GM12864 (cell line): ENCODE data around the gene ATP8A2.

Experiments used
- DNase-seq: peaks from one replicate; pipeline ENCODE4 v3.0.0-alpha.2; 2011; ENCODE audit warnings: low read depth
- H3K4me3 ChIP-seq: 2 replicates; pipeline ENCODE4 v1.5.1; 2011; ENCODE audit warnings: mild to moderate bottlenecking, low read depth, low read length, control low read depth
- TF ChIP-seq, protein P1 (sequence below): IDR thresholded peaks from 2 replicates; pipeline ENCODE4 v1.5.1; 2011; ENCODE audit warnings: low read depth, mild to moderate bottlenecking, moderate library complexity, low read length, control low read depth, inconsistent platforms; ENCODE audit errors: missing control alignments

ATP8A2 gene

DNA sequence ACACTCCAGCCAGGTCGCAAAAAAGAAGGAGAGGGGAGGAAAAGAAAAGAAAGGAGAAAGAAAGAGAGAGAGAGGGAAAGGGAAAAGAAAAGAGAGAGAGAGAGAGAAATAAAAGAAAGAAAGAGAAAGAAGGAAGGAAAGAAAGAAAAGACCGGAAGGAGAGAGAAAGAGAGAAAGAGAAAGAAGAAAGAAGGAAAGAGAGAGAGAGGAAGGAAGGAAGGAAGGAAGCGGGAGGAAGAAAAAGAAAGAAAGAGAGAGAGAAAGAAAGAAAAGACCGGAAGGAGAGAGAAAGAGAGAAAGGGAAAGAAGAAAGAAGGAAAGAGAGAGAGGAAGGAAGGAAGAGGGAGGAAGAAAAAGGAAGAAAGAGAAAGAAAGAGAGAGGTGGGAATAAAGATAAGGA is 359.3 kb downstream of the ATP8A2 start:
- H3K4me3 ChIP-seq = no peak overlapping the region
- DNase-seq = no peak
- TF ChIP-seq, protein P1, sequence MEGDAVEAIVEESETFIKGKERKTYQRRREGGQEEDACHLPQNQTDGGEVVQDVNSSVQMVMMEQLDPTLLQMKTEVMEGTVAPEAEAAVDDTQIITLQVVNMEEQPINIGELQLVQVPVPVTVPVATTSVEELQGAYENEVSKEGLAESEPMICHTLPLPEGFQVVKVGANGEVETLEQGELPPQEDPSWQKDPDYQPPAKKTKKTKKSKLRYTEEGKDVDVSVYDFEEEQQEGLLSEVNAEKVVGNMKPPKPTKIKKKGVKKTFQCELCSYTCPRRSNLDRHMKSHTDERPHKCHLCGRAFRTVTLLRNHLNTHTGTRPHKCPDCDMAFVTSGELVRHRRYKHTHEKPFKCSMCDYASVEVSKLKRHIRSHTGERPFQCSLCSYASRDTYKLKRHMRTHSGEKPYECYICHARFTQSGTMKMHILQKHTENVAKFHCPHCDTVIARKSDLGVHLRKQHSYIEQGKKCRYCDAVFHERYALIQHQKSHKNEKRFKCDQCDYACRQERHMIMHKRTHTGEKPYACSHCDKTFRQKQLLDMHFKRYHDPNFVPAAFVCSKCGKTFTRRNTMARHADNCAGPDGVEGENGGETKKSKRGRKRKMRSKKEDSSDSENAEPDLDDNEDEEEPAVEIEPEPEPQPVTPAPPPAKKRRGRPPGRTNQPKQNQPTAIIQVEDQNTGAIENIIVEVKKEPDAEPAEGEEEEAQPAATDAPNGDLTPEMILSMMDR = no peak

DNA sequence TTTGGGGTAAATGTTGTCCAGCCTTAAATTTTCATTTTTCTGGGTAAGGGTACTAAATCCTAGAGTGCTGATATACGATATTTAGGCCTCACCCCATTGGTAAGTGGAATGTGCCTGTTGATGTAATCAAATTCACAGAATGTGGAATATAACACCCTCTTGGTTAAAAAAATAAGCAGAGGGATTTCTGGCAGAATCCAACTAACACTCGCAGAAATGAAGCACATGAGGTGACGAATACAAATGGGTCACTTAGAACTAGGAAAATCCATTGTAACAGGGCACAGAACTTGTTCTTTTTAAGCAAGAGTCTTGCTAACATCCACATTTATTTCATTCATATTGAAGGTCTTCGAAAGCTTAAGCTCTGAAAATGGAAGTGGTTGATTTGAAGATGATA is 359.8 kb downstream of the ATP8A2 start:
- TF ChIP-seq, protein P1 = no peak
- H3K4me3 ChIP-seq = no peak overlapping the region
- no peak for DNase-seq

DNA sequence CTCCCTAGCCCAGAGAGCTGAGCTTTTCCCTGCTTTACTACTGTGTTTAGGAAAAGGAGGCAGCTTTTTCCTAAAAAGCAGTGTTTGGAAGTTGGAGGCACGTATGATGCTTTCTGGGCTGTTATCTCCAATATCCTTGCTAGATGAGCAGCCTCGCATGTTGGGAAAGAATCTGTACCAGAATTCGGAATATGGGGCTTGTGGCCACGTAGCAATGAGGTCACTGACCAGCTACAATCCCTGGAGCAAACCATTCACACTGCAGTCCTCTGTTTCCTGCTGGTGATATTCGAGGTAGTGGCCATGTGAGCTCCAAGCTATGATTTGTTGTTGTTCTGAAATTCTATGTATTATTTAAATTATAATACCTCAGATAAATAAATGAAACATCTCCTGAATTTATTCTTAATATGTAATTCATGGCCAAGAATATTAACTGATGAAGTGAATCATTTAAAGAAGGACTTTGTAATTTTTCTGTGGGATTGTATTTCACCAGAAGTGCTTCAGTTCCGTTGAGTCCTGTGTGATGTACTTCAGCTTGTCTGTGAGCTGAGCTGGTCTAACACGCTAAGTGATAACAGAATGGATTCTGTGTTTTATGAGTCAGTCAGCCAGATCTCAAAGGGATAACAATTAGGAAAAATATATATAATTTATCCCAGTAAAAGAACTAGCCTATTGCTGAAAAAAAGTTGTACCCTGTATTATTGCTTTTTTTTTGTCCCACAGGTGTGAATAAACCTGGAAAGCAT is 360.5 kb downstream of the ATP8A2 start:
- DNase-seq = no peak
- TF ChIP-seq, protein P1 = no peak
- no peak overlapping the region for H3K4me3 ChIP-seq

DNA sequence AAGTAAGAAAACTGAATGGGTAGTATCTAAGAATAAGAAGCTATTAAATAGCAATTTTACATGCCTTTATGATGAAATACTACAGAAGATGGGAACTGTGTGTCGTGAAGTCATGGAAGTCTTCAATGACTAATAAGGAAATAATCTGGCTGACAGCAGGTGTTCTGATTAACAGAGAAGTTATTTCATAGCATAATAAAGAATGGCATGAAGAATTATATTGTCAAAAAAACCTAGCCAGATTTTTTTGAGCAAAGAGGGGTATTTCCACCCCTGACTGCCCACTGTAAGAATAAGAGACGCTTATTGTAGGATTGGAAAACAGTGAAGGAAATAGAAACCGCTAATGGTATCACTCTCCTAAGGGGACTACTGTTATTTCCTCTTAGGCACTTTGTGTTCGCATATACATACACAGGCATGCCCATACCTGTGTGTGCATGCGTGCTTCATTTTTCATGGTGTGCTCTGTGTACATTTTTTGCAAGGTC is 361.3 kb downstream of the ATP8A2 start:
- DNase-seq = no peak
- TF ChIP-seq, protein P1 = no peak

DNA sequence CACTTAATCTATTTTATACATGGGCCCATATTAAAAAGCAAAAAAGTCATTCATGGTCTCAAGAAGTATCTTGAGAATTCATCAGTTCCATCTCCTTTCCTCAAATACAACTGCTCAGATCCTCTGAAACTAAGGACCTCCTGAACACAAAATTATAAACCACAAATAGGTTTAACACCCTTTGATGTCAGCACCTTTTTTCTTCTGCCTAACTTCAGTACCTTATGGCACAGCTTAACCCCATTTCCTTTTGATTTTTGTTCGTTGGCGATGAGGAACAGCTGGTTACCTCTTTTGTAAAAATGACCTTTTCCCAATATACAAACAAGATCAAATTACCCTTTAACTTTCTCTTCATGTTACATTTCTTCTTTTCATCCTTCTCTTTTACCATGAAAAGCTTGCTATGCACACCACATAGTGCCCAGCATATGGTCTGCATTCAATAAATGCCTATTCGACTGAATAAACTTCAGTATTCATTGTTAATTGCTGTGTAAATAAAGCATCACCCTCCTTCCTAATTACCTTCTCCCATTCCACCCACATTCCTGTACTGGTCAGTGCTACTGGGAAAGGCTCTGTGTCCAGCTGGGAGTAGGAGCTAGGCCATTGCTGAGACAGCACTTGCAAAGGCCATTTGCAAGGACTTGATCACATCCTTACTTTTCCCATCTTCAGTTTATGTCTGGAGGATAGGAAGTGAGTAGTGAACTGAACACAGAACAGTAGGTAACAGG is 362.1 kb downstream of the ATP8A2 start:
- no peak for DNase-seq
- TF ChIP-seq, protein P1 = no peak
- H3K4me3 ChIP-seq = no peak overlapping the region

More for the DNA sequence above, 361.3 kb downstream of the ATP8A2 start:
- H3K4me3 ChIP-seq = no peak overlapping the region

DNA sequence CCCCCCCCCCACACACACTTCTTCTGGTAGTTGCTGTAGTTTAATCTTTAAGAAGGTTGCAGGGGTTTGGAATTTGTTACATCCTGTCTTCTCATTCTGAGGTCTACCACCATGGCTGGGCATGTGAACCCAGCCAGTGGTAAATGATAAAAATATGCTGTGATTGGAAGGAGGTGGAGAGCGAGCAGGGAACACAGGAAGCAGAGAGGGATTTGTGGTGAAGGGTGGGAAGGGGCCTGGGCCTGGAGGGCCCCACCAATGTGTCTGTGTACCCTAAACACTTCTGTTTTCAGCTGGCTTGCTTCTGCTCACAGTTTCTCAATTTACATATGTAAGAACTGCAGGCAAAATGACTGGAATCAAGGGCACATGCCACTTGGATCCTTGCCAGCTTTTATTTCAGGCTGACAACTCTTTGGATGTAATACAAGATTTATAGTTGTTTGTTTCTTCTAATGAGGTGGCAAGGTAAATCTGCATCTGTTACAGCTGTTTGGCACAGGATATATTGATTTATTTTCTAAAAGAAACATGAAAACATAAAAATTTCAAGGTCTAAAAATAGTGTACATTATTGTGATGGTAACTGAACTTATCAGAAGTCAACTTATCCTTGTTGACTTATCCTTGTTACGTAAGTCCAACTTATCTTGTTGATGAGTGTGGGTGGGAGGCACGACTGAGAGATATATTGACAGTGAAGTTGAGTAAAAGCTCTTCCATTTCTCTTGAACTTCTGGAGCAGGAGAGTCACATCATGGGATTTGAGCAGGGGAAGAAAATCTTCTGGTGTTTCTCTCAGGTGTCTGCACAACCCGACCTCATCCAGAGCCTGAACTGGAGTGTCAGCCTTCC is 366.8 kb downstream of the ATP8A2 start:
- H3K4me3 ChIP-seq = no peak overlapping the region
- TF ChIP-seq, protein P1 = no peak
- no peak for DNase-seq
